LoVo (cell line): ENCODE data around the gene RNF26.

Experiments
- DNase-seq: peaks from one replicate; pipeline ENCODE4 v3.0.0-alpha.2; 2016; ENCODE audit warnings: low spot score

The RNF26 gene

GRCh38 chr11:119355091-119355843 is 20.9 kb downstream of the RNF26 start:
- no peak for DNase-seq

- peak; percentile 81 for DNase-seq
Measured at GRCh38 chr11:119356349-119357031, 22.2 kb downstream of the RNF26 start.

- no peak for DNase-seq
Measured at GRCh38 chr11:119357074-119357473, 22.7 kb downstream of the RNF26 start.

GRCh38 chr11:119359365-119360214 is 25.3 kb downstream of the RNF26 start:
- no peak for DNase-seq

- peak; percentile 18 for DNase-seq
Measured at GRCh38 chr11:119361056-119361787, 26.9 kb downstream of the RNF26 start.

GRCh38 chr11:119361941-119362725 is 27.8 kb downstream of the RNF26 start:
- DNase-seq, result no peak

- DNase-seq, result no peak
Measured at GRCh38 chr11:119362741-119363080, 28.4 kb downstream of the RNF26 start.

GRCh38 chr11:119363081-119363850 is 28.9 kb downstream of the RNF26 start:
- no peak for DNase-seq

- peak; percentile 75 for DNase-seq
Measured at GRCh38 chr11:119363851-119364590, 29.7 kb downstream of the RNF26 start.

GRCh38 chr11:119365071-119365591 is 30.8 kb downstream of the RNF26 start:
- DNase-seq, result no peak

GRCh38 chr11:119366690-119367620 is 32.6 kb downstream of the RNF26 start:
- DNase-seq, result no peak

GRCh38 chr11:119367661-119368120 is 33.4 kb downstream of the RNF26 start:
- no peak for DNase-seq

- peak; percentile 86 for DNase-seq
Measured at GRCh38 chr11:119368121-119369034, 34.1 kb downstream of the RNF26 start.

- DNase-seq, result no peak
Measured at GRCh38 chr11:119369132-119369925, 35.0 kb downstream of the RNF26 start.

GRCh38 chr11:119370486-119371046 is 36.2 kb downstream of the RNF26 start:
- DNase-seq, result no peak

GRCh38 chr11:119371067-119371601 is 36.8 kb downstream of the RNF26 start:
- DNase-seq, result no peak
